ENCODE results near the gene POLR2A. TPM values are rescaled to one million over a fixed set of nuclear protein-coding genes. Genes with fewer than 3 reads are reported as not detected.

Gene POLR2A
- total and polyA plus RNA-seq, 10 of the 15 experiments (the other 5 are each of a cell fraction or from before 2014, with no cell fraction given), result 1.7 to 121 (median 33.4) TPM

GRCh38 chr17:7523033-7523432, 38.9 kb downstream of the POLR2A start:
- no TSS peak for BruUV-seq (replicated peaks)
- peak; percentile 56 for FAIRE-seq
- TF ChIP-seq WRNIP1 (IDR thresholded peaks at IDR 0.05; ENCODE audit: borderline replicate concordance, low read depth, low read length) (no peak), SMARCA5 (IDR thresholded peaks at IDR 0.05) (no peak), YY1 (IDR thresholded peaks at IDR 0.05; ENCODE audit: low read depth, low read length) (peak; percentile 87), EZH2 (IDR thresholded peaks at IDR 0.05; ENCODE audit: borderline replicate concordance, control insufficient read depth, low read depth, low read length) (no peak), RAD21 (IDR thresholded peaks at IDR 0.05; ENCODE audit: insufficient read depth, low read depth, low read length) (peak; percentile 39; the same call in 1 of the 2 replicates), PRDM15 (CRISPR knock-in tag; IDR thresholded peaks at IDR 0.05) (no peak), SMC3 (IDR thresholded peaks at IDR 0.05; ENCODE audit: borderline replicate concordance, low read length) (peak; percentile 61; the same call in 1 of the 2 replicates)
- TF ChIP-seq, protein P1, sequence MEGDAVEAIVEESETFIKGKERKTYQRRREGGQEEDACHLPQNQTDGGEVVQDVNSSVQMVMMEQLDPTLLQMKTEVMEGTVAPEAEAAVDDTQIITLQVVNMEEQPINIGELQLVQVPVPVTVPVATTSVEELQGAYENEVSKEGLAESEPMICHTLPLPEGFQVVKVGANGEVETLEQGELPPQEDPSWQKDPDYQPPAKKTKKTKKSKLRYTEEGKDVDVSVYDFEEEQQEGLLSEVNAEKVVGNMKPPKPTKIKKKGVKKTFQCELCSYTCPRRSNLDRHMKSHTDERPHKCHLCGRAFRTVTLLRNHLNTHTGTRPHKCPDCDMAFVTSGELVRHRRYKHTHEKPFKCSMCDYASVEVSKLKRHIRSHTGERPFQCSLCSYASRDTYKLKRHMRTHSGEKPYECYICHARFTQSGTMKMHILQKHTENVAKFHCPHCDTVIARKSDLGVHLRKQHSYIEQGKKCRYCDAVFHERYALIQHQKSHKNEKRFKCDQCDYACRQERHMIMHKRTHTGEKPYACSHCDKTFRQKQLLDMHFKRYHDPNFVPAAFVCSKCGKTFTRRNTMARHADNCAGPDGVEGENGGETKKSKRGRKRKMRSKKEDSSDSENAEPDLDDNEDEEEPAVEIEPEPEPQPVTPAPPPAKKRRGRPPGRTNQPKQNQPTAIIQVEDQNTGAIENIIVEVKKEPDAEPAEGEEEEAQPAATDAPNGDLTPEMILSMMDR (IDR thresholded peaks at IDR 0.05 in 2 of 3, conservative IDR thresholded peaks at IDR 0.05 in 1 of 3; ENCODE audit: control insufficient read depth in 2 of 3, extremely low read depth in 1 of 3, insufficient read depth in 1 of 3, low read depth in 3 of 3, low read length in 3 of 3), result peak; percentile 38 to 62 (median 62)
- H3K4me3 ChIP-seq, result no peak overlapping the region
- no peaks in the 10 kb centered on the region for H3K4me1 ChIP-seq (ENCODE audit: control insufficient read depth, insufficient read depth, low read length)
- 54% methylated on average over 10 of the region's 10 CpGs for WGBS (ENCODE audit: insufficient coverage, insufficient replicate concordance, low lambda C conversion rate, missing lambda C conversion rate)
- no peak overlapping the region for H3K4me2 ChIP-seq (ENCODE audit: control insufficient read depth, insufficient read depth)
- peak; percentile 83 for ATAC-seq
- H3K27ac ChIP-seq (ENCODE audit: control insufficient read depth, insufficient read depth), result no peak overlapping the region
- RAD21 ChIA-PET (ENCODE audit: unreplicated experiment), result interaction anchor here (0.6 to 3.5 kb wide), 5 partner anchors 35 to 165 kb away, joined by 3 to 32 read pairs (median 5); partner anchors contain the start of genes SENP3, TNFSF13, TP53 and WRAP53
- no peaks in the 10 kb centered on the region for H3K27me3 ChIP-seq (replicated peaks in 1 of 2; ENCODE audit: control insufficient read depth in 2 of 2, insufficient read depth in 2 of 2, low read length in 1 of 2)
- no peak for DNase-seq (ENCODE audit: low read depth, low spot score)
- intact Hi-C loops (cut with micrococcal nuclease; ENCODE audit: unreplicated experiment), result loop anchor here (2.0 kb wide), 1 partner anchor 38 kb away; the partner anchor contains the start of gene SENP3
- in situ Hi-C loops (cut with MboI), result no loop called here
- no peak overlapping the region for H3K9ac ChIP-seq (ENCODE audit: control insufficient read depth, insufficient read depth, low read length)
- no peaks in the 10 kb centered on the region for H3K9me3 ChIP-seq (replicated peaks; ENCODE audit: control insufficient read depth, insufficient read depth, low read length)
- no peaks in the 10 kb centered on the region for H4K20me1 ChIP-seq (ENCODE audit: control insufficient read depth, insufficient read depth)
- H2AFZ ChIP-seq (ENCODE audit: control insufficient read depth, low read depth, low read length), result no peak overlapping the region
- H3K79me2 ChIP-seq (ENCODE audit: control insufficient read depth, insufficient read depth, low read length), result no peaks in the 10 kb centered on the region
- SMC1A ChIA-PET (ENCODE audit: uncharacterized antibody, unreplicated experiment), result interaction anchor here (0.7 to 1.2 kb wide), 8 partner anchors 9 to 164 kb away, joined by 3 to 23 read pairs (median 3); partner anchors contain the start of genes TNFSF13 and TP53
- POLR2A ChIA-PET, result interaction anchor here (0.6 to 1.0 kb wide), 3 partner anchors 30 to 49 kb away, joined by 4 to 5 read pairs (median 4); no protein-coding TSS in a partner anchor
- no peaks in the 10 kb centered on the region for H3K36me3 ChIP-seq (ENCODE audit: control insufficient read depth in 2 of 2, insufficient read depth in 2 of 2, low read length in 1 of 2)
- CTCF ChIA-PET, result interaction anchor here (0.6 to 17.1 kb wide), 15 partner anchors 9 to 266 kb away, joined by 3 to 192 read pairs (median 3); partner anchors contain the start of genes CHRNB1, FXR2, SENP3 and SOX15

All from GM12878 (cell line).